Muscle of leg (tissue), 11 donors: Measurements from ENCODE around the gene NLRC5. TPM values are rescaled to one million over a fixed set of nuclear protein-coding genes. Genes with fewer than 3 reads are reported as not detected.

Experiments used
- DNase-seq: peaks from one replicate; pipeline ENCODE4 v3.0.0; 2013
- H3K27ac ChIP-seq: one replicate; pipeline ENCODE4 v1.5.1; 2013; ENCODE audit warnings: mild to moderate bottlenecking, low read length, control low read depth
- H3K27me3 ChIP-seq: one replicate; pipeline ENCODE4 v1.6.1; 2013; ENCODE audit warnings: low read length; ENCODE audit not compliant: control insufficient read depth, insufficient read depth
- H3K36me3 ChIP-seq: one replicate; pipeline ENCODE4 v1.6.1; 2013; ENCODE audit warnings: low read length; ENCODE audit not compliant: control insufficient read depth, insufficient read depth
- H3K4me1 ChIP-seq: one replicate; pipeline ENCODE4 v1.6.1; 2013; ENCODE audit warnings: low read length; ENCODE audit not compliant: control insufficient read depth, insufficient read depth
- H3K4me3 ChIP-seq: one replicate; pipeline ENCODE4 v1.5.1; 2013; ENCODE audit warnings: low read length, control low read depth
- H3K9me3 ChIP-seq: replicated peaks from 2 replicates; pipeline ENCODE4 v1.6.1; 2013; ENCODE audit warnings: low read depth, low read length; ENCODE audit not compliant: control insufficient read depth
- WGBS: methylation state at CpG from one replicate; pipeline ENCODE4 v1.1.5; 2013; ENCODE audit warnings: missing lambda C conversion rate; ENCODE audit not compliant: insufficient coverage; 5-methylcytosine and 5-hydroxymethylcytosine counted together
- polyA plus RNA-seq, 8 donors: library from polyadenylated mRNA; unstranded; fragments of 120-200 nt; gene quantifications; one replicate each; pipeline versions ENCODE4 v1.2.1 to v1.2.3, GENCODE V29; 2013; ENCODE audit warnings: inconsistent platforms in 1 of 8, low replicate concordance in 1 of 8; ENCODE audit not compliant: insufficient read length in 8 of 8, insufficient read depth in 1 of 8
- total RNA-seq: library from RNA; stranded (reverse); fragments of 120-200 nt; gene quantifications from one replicate; pipeline ENCODE4 v1.2.4, GENCODE V29; 2013

The NLRC5 gene
- total and polyA plus RNA-seq, 9 donors, result 3.2 to 5.3 (median 4.2) TPM

DNA sequence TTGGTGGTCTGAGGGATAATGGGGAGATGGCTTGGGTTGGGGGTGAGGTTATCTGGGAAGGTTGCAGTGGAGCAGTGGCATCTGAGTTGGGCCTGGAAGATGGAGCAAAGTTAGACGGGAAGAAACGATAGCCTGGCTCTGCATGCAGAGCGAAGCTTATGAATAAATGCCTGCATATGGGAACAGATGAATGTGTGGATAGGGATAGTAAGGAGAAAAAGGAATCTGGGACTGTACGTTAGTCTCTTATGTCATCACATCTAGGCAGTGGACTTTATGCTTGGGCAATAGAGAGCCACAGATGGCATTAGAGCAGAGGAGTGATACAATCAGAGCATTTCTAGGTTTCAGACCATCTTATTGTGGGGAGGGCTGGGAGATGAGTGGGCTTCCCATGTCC is 136.0 kb downstream of the NLRC5 start:
- peaks cover 12% of the 10 kb centered on the region for H3K36me3 ChIP-seq
- no peak overlapping the region for H3K4me3 ChIP-seq
- H3K4me1 ChIP-seq, result no peaks in the 10 kb centered on the region
- no peak overlapping the region for H3K27ac ChIP-seq
- H3K27me3 ChIP-seq, result no peaks in the 10 kb centered on the region
- no peaks in the 10 kb centered on the region for H3K9me3 ChIP-seq
- 96% methylated on average over 4 of the region's 4 CpGs for WGBS
- DNase-seq, result no peak

DNA sequence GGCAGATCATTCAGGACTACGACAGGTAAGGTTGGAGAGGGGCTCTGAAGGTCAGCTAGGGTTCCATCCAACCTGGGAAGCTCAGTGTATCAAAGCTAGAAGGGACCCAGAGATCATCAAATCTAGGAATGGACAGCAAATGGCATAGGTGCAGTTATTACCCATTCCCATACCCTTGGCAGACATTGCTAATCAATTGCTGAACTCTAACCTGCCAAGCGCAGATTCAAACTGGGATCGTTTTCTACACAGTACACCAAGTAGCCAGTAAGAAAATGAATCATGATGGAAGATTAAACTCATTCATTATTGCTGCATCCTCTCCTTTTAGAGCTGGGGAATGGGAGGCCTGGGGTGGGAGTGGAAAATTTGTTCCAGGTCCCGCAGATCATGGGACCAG is 136.6 kb downstream of the NLRC5 start:
- DNase-seq, result no peak
- H3K9me3 ChIP-seq, result no peaks in the 10 kb centered on the region
- 90% methylated on average over 2 of the region's 4 CpGs for WGBS
- no peak overlapping the region for H3K4me3 ChIP-seq
- no peaks in the 10 kb centered on the region for H3K27me3 ChIP-seq
- no peaks in the 10 kb centered on the region for H3K4me1 ChIP-seq
- H3K36me3 ChIP-seq, result peaks cover 8% of the 10 kb centered on the region
- H3K27ac ChIP-seq, result no peak overlapping the region

DNA sequence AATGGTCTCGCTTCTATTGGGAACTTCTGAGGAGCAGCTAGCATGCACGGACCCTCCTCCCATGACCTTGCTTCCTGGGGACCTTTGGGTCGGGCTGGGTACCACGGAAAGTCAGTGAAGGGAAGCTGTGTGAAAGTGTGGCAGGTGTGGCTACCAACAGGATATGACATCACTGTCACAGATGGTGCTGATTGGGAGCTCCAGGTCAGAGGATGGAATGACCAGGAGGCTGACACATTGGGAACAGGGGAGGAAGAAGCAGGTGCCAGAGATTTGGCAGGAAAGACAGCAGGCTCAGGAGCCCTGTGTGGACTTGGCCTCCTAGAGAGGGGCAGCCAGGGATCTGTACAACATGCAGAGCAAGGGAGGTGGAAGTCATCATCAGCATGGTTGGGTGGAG is 137.1 kb downstream of the NLRC5 start:
- peaks cover 8% of the 10 kb centered on the region for H3K36me3 ChIP-seq
- no peaks in the 10 kb centered on the region for H3K4me1 ChIP-seq
- H3K27ac ChIP-seq, result no peak overlapping the region
- no peaks in the 10 kb centered on the region for H3K27me3 ChIP-seq
- DNase-seq, result no peak
- H3K4me3 ChIP-seq, result no peak overlapping the region
- H3K9me3 ChIP-seq, result no peaks in the 10 kb centered on the region
- 71% methylated on average over 1 of the region's 4 CpGs for WGBS

DNA sequence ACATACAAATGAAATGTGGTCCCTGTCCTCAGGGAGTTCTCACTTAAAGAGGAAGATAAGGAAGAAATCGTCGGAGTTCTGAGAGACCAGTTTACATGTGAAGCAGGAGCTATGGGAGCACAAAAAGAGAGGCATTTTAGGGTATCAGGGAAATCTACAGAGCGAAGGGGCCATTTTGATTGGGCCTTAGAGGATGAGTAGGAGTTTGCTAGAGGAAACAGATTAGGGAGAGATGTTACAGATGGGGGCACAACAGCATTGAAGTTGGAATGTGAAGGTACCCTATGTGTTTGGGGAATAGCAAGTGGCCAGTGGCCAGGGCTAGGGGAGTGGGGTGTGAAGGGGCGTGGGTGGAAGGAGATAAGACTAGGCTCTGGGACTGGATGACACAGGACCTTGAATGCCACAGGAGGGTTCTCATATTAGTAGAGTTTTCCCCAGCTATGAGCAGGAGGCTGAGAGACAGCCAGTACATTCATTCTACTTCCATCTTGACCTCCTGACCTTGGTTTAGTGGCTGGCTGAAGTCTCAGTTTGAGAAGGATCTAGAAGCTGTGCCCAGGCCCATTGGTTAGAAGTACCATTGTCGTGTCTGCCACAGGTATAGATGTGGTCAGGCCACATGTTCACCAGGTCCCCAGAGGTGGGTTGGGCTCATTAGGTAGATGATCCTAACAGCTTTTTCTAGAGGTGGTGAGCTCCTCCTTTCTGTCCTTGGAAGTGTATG is 137.8 kb downstream of the NLRC5 start:
- H3K4me3 ChIP-seq, result no peak overlapping the region
- WGBS, result 86% methylated on average over 5 of the region's 5 CpGs
- H3K36me3 ChIP-seq, result peaks cover 5% of the 10 kb centered on the region
- no peaks in the 10 kb centered on the region for H3K9me3 ChIP-seq
- no peaks in the 10 kb centered on the region for H3K27me3 ChIP-seq
- H3K4me1 ChIP-seq, result no peaks in the 10 kb centered on the region
- no peak for DNase-seq
- H3K27ac ChIP-seq, result no peak overlapping the region

DNA sequence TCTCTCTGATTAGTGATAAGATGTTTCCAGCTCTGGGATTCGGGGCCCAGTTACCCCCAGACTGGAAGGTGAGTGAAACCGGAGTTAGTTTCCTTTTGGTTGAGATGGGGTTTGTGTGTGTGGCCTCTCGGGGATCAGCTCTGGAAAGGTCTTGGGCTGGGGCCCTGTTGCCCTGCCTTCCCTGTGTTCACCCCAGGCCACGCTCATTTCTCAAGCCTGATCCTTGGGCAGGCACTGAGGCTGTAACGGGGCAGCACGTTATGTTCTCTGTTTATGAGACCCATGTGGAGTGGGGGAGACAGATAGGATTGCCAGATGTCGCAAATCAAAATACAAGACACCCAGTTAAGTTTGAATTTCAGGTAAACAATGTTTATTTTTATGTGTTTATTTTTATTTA is 138.5 kb downstream of the NLRC5 start:
- 100% methylated on average over 2 of the region's 7 CpGs for WGBS
- no peak overlapping the region for H3K27ac ChIP-seq
- H3K9me3 ChIP-seq, result no peaks in the 10 kb centered on the region
- H3K4me3 ChIP-seq, result no peak overlapping the region
- no peaks in the 10 kb centered on the region for H3K27me3 ChIP-seq
- H3K36me3 ChIP-seq, result peaks cover 5% of the 10 kb centered on the region
- peaks cover 3% of the 10 kb centered on the region for H3K4me1 ChIP-seq
- DNase-seq, result no peak

DNA sequence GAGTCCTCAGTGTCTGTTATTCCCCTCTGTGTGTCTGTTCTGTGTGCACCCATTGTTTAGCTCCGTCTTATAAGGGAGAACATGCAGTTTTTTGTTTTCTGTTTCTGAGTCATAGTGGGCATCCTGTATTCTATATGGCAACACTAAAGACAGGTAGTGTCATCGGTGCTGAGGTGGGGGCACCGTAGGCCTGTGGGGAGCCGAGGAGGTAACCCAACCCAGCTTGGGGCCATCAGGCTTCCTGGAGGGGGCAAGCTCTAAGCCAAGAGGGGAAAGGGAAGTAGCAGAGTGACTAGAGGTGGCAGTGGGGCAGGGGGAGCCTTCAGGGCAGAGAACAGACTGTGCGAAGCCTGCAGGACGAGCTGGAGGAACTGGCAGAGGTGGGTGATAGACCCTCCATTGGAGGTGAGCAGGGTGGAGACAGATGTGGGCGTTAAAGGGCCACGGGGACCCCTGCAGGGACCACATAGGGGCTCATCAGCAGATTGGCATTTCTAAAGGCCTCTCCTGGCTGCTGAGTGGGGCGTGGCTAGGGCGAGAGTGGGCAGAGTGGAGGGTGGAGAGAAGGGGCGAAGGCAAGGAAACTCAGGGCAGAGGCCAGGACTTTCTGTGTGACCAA is 139.5 kb downstream of the NLRC5 start:
- Histone ChIP-seq H3K4me3 (no peak overlapping the region), H3K27ac (no peak overlapping the region), H3K27me3 (no peaks in the 10 kb centered on the region), H3K9me3 (no peaks in the 10 kb centered on the region), H3K36me3 (peaks cover 2% of the 10 kb centered on the region), H3K4me1 (peaks cover 3% of the 10 kb centered on the region)
- 80% methylated on average over 10 of the region's 11 CpGs for WGBS
- no peak for DNase-seq

DNA sequence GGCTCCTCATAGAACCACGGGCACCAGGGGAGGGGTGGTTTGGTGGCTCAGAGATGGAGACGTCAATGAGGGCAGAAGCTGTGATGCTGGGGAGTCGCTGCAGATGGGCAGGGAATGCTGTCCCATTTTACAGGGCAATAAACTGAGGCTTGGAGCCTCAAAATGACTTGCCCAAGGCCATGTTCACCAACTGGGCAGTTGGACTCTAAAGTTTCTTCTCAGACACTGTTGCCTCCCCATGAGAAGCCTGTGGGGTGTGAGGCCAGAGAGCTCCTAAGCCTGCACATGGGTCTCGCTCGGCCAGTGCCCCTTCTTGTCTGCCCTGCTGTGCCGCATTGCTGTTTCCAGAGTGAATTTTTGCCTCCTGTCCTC is 141.6 kb downstream of the NLRC5 start:
- H3K4me1 ChIP-seq, result peaks cover 3% of the 10 kb centered on the region
- no peaks in the 10 kb centered on the region for H3K27me3 ChIP-seq
- H3K27ac ChIP-seq, result no peak overlapping the region
- WGBS, result 82% methylated on average over 5 of the region's 6 CpGs
- H3K9me3 ChIP-seq, result no peaks in the 10 kb centered on the region
- no peak for DNase-seq
- peaks cover 2% of the 10 kb centered on the region for H3K36me3 ChIP-seq
- H3K4me3 ChIP-seq, result no peak overlapping the region

DNA sequence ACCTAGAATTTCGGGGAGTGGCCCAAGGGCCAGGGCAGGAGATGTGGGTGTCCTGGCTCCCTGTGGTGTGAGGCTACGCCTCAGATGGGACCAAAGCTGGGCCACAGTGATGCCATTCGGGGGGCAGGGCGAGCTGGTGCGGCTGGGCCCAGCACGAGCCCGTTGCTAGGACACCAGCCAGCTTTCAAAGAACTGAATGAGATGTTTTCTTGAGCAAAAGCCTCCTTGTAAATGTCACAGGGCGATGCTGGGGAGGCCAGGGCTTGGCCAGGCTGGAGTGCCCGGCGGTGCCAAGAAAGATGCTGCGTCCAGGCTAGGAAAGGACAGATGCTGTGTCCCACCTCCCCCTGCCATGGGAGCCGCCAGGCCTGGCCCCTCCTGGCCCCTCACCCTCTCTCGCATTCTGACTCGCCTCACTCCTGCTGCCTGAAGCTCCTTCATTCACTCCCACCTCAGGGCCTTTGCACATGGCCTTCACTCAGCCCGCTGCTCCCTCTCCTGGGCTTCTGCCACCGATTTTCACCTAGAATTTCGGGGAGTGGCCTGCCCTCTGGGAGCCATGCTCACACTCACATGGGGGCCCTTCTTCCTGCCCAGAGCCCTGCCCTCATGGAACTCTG is 142.1 kb downstream of the NLRC5 start:
- no peaks in the 10 kb centered on the region for H3K27me3 ChIP-seq
- H3K9me3 ChIP-seq, result no peaks in the 10 kb centered on the region
- DNase-seq, result no peak
- peaks cover 3% of the 10 kb centered on the region for H3K4me1 ChIP-seq
- 86% methylated on average over 15 of the region's 17 CpGs for WGBS
- no peak overlapping the region for H3K4me3 ChIP-seq
- no peak overlapping the region for H3K27ac ChIP-seq
- H3K36me3 ChIP-seq, result peaks cover 2% of the 10 kb centered on the region

DNA sequence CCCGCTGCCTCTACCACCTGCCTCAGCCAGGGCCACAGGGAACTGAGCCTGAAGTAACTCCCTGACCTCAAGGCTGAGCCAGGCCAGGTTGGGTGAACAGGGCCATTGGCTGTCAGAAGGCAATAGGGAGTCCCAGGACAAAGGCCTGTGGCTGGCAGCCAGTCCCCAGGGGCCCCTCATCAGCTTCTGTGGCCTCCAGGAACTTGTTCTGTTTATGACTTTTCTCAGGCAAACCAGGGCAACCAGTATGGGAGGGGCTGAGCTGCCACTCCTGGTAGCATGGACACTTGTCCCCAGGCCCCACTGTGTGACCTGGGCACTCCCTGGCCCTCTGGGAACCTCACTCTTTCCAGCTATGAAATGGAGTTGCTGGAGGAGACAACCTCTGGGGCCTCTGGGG is 143.1 kb downstream of the NLRC5 start:
- no peaks in the 10 kb centered on the region for H3K27me3 ChIP-seq
- H3K4me3 ChIP-seq, result no peak overlapping the region
- H3K27ac ChIP-seq, result no peak overlapping the region
- no peaks in the 10 kb centered on the region for H3K9me3 ChIP-seq
- DNase-seq, result no peak
- H3K36me3 ChIP-seq, result peaks cover 3% of the 10 kb centered on the region
- no CpG with 5 or more reads among the region's 1 CpG for WGBS
- peaks cover 3% of the 10 kb centered on the region for H3K4me1 ChIP-seq

DNA sequence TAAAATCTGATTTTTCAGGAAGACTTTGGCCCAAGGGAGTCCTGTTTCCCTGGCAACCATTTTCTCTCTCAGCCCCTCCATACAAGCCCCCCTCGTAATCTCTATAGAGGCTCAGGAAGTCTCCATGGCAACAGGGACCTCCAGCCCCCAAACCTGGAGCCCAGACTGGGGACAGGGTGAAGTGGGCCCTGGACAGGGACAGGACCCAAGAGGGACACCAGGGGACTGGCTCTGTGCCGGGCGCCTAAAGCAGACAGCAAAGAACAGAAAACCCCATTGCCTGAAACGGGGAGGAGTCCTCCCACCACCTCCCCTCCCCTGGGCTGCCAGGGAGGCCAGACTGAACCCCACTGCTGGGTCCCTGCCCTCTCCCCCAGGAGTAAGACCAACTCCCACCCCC is 143.7 kb downstream of the NLRC5 start:
- no peaks in the 10 kb centered on the region for H3K9me3 ChIP-seq
- H3K27ac ChIP-seq, result no peak overlapping the region
- H3K4me1 ChIP-seq, result peaks cover 3% of the 10 kb centered on the region
- no CpG with 5 or more reads among the region's 4 CpGs for WGBS
- no peak overlapping the region for H3K4me3 ChIP-seq
- DNase-seq, result no peak
- H3K27me3 ChIP-seq, result no peaks in the 10 kb centered on the region
- peaks cover 4% of the 10 kb centered on the region for H3K36me3 ChIP-seq
